AG04450 (cell line): ENCODE results near the gene EFNA1. TPM values are rescaled to one million over a fixed set of nuclear protein-coding genes. Genes with fewer than 3 reads are reported as not detected.

Experiments
- CTCF ChIA-PET: fragments of 300-600, 350-600 bp; formaldehyde crosslinking; extraction: SDS; loops from one replicate; lab custom pipeline; 2022; ENCODE audit warnings: antibody characterized with exemption, inconsistent platforms; lab: Charles Lee
- POLR2A ChIA-PET: fragments of 350-600 bp; formaldehyde crosslinking; extraction: SDS; loops from one replicate; lab custom pipeline; 2021; ENCODE audit warnings: antibody characterized with exemption, inconsistent platforms; lab: Yijun Ruan, JAX
- DNase-seq: peaks from one replicate; pipeline ENCODE4 v3.0.0-alpha.2; 2011; ENCODE audit warnings: low read depth, low spot score
- H3K27ac ChIP-seq: one replicate; pipeline ENCODE4 v1.5.1; 2012; ENCODE audit warnings: low read depth, low read length, control low read depth
- H3K27me3 ChIP-seq: one replicate; pipeline ENCODE4 v1.6.0; 2012; ENCODE audit warnings: low read length; ENCODE audit not compliant: control insufficient read depth, insufficient read depth
- H3K4me3 ChIP-seq: 2 replicates; pipeline ENCODE4 v1.5.1; 2011; ENCODE audit warnings: mild to moderate bottlenecking, low read depth, low read length, control low read depth
- H3K9me3 ChIP-seq: 2 replicates; pipeline ENCODE4 v1.5.1; 2012; ENCODE audit warnings: low read length; ENCODE audit not compliant: control insufficient read depth, insufficient read depth
- CTCF ChIP-seq: IDR thresholded peaks from 2 replicates; pipeline ENCODE4 v1.5.1; 2011; ENCODE audit warnings: low read depth, low read length, control low read depth, inconsistent platforms
- polyA plus RNA-seq: library from polyadenylated mRNA; depleted of rRNA; stranded (reverse); fragments of >200 nt; gene quantifications from 2 replicates; pipeline ENCODE4 v1.2.3, GENCODE V29; 2011

EFNA1 gene
- polyA plus RNA-seq, 1 experiment = 1.4 TPM

- H3K4me3 ChIP-seq = no peak overlapping the region
- POLR2A ChIA-PET = no interaction called here
- CTCF ChIA-PET = interaction anchor here (1.2 to 3.4 kb wide), 3 partner anchors 13 to 68 kb away, joined by 4 to 7 read pairs (median 5); partner anchors contain the start of gene KRTCAP2
- TF ChIP-seq CTCF = no peak
- peaks cover 24% of the 10 kb centered on the region for H3K27me3 ChIP-seq
- no peak for DNase-seq
- no peaks in the 10 kb centered on the region for H3K9me3 ChIP-seq
- H3K27ac ChIP-seq = no peak overlapping the region
Observed at GRCh38 chr1:155104605-155105534, 22.8 kb upstream of the EFNA1 start.

GRCh38 chr1:155105604-155106011 is 22.1 kb upstream of the EFNA1 start:
- CTCF ChIA-PET = interaction anchor here (1.2 to 3.4 kb wide), 3 partner anchors 14 to 62 kb away, joined by 5 to 8 read pairs (median 7); no protein-coding TSS in a partner anchor
- no peak for DNase-seq
- POLR2A ChIA-PET = no interaction called here
- Histone ChIP-seq H3K4me3 (no peak overlapping the region), H3K27ac (no peak overlapping the region), H3K27me3 (peaks cover 28% of the 10 kb centered on the region), H3K9me3 (no peaks in the 10 kb centered on the region)
- TF ChIP-seq CTCF = no peak

- POLR2A ChIA-PET = interaction anchor here (0.5 kb wide), 1 partner anchor 9 kb away, joined by 12 read pairs; no protein-coding TSS in a partner anchor
Observed at GRCh38 chr1:155106862-155107261, 20.8 kb upstream of the EFNA1 start.

GRCh38 chr1:155107309-155108264 is 20.1 kb upstream of the EFNA1 start:
- no peak for TF ChIP-seq CTCF
- ChIA-PET POLR2A (no interaction called here), CTCF (interaction anchor here (0.5 to 3.4 kb wide), 4 partner anchors 16 to 60 kb away, joined by 7 to 8 read pairs (median 8); no protein-coding TSS in a partner anchor)
- Histone ChIP-seq H3K9me3 (no peaks in the 10 kb centered on the region), H3K4me3 (no peak overlapping the region), H3K27ac (no peak overlapping the region), H3K27me3 (peaks cover 35% of the 10 kb centered on the region)
- DNase-seq = no peak

More at GRCh38 chr1:155106862-155107261, 20.8 kb upstream of the EFNA1 start:
- no peak overlapping the region for H3K4me3 ChIP-seq
- DNase-seq = no peak
- CTCF ChIA-PET = interaction anchor here (0.5 to 3.4 kb wide), 5 partner anchors 15 to 66 kb away, joined by 3 to 8 read pairs (median 7); partner anchors contain the start of gene KRTCAP2
- peaks cover 33% of the 10 kb centered on the region for H3K27me3 ChIP-seq
- no peak overlapping the region for H3K27ac ChIP-seq
- no peaks in the 10 kb centered on the region for H3K9me3 ChIP-seq
- TF ChIP-seq CTCF = no peak
